SKM-1 treated with dmso at 0.1 percent for 144 hours (cell line): Measurements from ENCODE around the gene ZNF460.
"Not testable (repeated sequence)": the region's sequence is repeated elsewhere in the genome, so short reads cannot be mapped to it uniquely, and the experiment has no call there.

Source experiments
- DNase-seq: peaks from one replicate; lab custom pipeline; 2025; ENCODE audit not compliant: unreplicated experiment; lab: John Stamatoyannopoulos, UW

ZNF460 gene

GRCh38 chr19:57280165-57280961 lies at the start of gene ZNF460:
TSS of gene ZNF460 (plus strand) at chr19:57280485. CDS start at chr19:57280807, 322 bp downstream.
- peak; percentile 73 for DNase-seq

GRCh38 chr19:57231686-57232085 lies 48.6 kb upstream of the ZNF460 start:
- no peak for DNase-seq

DNA sequence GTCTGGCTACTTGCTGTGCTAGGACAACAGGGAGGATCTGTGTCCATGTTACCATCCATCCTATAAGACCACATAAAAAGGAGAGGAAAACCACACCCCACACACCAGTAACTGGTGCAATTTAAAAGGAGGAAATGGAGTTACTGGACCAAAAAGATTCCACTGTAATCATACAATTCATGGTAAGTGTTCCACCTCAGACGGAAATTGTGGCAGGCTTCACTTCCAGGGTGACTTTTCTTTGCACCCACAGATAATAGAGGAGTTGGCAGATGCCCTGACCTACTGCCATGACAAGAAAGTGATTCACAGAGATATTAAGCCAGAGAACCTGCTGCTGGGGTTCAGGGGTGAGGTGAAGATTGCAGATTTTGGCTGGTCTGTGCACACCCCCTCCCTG lies 47.1 kb upstream of the ZNF460 start:
- DNase-seq = no peak

GRCh38 chr19:57239982-57240310 lies 40.3 kb upstream of the ZNF460 start:
- DNase-seq = no peak

DNA sequence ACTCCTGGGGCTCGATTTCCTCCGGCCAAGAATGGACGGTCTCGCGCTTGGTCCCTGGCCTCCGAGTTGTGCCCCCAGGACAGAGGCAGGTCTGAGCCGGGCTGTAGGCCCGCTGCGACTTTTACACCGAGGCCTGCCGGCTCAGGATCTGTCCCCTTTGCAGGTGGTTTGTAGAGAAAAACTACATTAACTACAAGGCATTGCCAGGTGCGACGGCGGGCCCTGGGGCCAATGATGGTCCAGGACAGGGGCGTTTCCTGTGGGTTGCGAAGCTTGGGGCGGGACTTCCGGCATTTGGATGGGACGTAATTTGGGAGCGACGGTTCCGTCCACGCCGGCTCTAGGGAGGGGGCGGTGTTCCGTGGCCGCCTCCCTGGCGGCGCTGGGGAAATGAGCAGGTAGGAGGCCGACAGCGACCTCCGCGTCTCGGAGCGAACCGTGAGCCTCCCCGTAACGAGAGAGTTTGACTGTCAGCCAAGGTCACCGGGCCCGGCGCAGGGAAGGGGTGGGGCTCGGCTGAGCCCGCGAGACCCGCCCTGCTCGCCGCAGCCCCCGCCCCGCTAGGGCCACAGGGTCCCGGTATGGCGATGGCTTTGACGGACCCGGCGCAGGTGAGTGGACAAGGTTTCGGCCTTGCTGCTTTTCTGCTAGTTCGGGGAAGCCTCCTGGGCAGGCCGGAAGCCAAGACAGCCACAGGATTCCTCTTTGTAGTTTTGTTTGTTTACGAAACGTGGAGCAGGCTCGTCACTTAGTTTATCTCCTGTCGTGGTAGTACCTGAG lies 39.8 kb upstream of the ZNF460 start, which contains the start of gene ZNF805:
TSS of gene ZNF805 (plus strand) at position 322 of the 780 bp plus-strand sequence. CDS start at position 582, 260 bp downstream.
- DNase-seq = peak; percentile 54

DNA sequence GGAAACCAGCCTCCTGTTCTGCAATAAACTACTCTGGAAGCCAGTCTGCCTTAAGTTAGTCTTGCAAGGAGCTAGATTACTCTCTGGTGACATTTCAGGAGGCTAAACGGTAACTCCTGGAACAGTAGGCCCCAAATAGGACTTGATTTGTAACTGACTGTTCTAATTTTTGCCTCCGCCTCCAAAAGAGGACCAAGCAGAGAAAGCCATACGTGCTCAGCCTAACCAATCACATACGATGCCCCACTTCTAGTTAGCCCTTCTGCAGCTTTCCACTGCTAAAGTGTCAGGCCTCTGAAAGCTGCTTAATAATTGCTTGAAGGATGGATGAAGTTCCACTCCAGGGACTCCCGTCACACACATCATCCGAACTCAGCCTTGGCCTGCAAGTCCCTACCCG lies 39.1 kb upstream of the ZNF460 start:
- DNase-seq = no peak

- no peak for DNase-seq
Measured at GRCh38 chr19:57242821-57243220, 37.5 kb upstream of the ZNF460 start.

GRCh38 chr19:57244513-57244912 lies 35.8 kb upstream of the ZNF460 start:
- DNase-seq = no peak

DNA sequence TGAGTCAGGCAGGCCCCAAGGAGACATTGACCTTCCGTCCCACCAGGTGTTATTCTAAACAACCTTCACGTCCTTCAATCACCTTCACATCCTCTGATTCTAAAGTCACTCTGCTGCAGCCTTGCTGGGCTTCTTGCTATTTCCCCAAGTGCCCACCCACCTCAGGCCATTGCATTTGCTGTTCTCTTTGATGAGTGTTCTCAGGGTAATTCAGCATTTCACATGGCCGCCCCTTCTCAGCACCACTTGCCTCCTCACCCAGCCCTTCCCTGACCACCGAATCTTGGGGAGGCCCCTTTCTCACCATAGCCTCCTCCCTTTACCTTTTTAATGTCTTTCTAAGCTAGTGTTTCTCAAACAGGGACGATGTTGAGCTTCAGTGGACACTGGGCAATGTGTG lies 35.2 kb upstream of the ZNF460 start:
- DNase-seq = no peak

GRCh38 chr19:57245959-57246358 lies 34.3 kb upstream of the ZNF460 start:
- no peak for DNase-seq

DNA sequence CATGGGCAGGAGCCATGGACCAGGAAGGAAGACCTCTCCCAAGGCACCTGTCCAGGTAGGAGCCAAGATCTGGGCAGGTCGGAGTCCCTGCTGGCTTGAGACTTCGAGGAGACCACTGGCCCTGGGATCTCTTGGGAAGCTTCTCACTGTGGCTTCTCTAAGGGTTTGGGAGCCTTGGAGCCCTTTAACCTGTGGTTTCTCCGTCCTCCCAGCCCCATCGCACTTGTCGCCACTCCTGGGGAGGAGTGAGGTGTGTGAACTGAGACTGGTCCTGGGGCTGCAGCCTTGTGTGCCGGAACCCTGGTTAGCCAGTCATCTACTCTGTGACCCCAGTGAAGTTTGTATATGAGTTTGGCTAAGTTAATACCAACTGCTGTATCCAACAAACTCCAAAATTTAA lies 31.6 kb upstream of the ZNF460 start:
- DNase-seq = no peak

DNA sequence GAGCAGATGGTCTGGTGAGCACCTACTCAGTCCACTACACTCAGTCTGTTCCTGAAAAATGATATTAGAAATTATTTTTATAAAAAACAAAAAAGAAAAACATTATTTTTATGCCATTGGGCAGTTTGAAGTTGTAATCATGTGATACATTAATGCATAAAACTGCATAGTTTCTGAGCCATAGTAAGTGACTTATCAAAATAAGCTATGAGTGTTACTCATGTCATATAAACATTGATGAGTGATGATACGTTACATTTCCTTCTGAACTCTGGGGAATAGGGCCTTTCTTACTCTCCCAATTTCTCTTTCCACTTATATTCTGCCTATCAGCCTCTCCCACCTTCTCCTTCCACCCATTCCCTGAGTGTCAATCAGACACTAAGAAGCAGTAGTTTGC lies 31.0 kb upstream of the ZNF460 start:
- DNase-seq = no peak

- not testable (repeated sequence) for DNase-seq
Measured at GRCh38 chr19:57253767-57254166, 26.5 kb upstream of the ZNF460 start.

GRCh38 chr19:57262044-57262443 lies 18.2 kb upstream of the ZNF460 start:
- DNase-seq = no peak

- DNase-seq = no peak
Measured at GRCh38 chr19:57263244-57263741, 17.0 kb upstream of the ZNF460 start.

- DNase-seq = no peak
Measured at GRCh38 chr19:57267291-57267690, 13.0 kb upstream of the ZNF460 start.

- DNase-seq = no peak
Measured at GRCh38 chr19:57269515-57270250, 10.6 kb upstream of the ZNF460 start.

DNA sequence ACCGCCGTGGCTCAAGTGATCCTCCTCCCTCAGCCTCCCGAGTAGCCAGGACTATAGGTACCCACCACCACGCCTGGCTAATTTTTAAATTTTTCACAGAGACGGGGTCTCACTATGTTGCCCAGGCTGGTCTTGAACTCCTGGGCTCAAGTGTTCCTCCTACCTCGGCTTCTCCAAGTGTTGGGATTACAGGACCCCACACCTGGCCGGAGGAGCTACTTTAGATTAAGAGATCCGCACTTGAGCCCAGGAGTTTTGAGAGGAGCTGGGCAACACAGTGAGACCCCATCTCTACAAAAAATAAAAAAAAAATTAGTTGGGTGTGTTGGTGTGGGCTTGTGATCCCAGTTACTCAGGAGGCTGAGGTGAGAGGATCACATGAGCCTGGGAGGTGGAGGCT lies 9.0 kb upstream of the ZNF460 start:
- DNase-seq = no peak

DNA sequence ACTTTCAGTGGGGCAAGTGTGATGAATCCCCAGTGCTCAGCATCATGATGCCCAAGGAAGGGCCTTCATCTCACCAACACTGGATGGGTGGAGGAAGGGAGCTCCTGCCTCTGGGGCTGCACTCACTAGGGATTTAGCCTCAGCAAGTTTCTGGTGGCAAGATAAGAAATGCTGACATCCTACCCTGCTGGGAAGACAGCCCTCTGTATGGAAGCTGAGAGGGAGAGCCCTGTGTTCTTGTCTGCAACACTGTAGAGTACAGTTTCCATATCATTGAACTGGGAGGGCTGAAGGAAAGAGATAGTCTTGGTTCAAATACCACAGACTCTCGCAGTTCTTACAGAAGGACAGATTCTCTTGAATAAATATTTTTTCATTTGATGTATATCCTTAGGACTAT lies 7.3 kb upstream of the ZNF460 start:
- no peak for DNase-seq

- DNase-seq = no peak
Measured at GRCh38 chr19:57276430-57276829, 3.9 kb upstream of the ZNF460 start.

DNA sequence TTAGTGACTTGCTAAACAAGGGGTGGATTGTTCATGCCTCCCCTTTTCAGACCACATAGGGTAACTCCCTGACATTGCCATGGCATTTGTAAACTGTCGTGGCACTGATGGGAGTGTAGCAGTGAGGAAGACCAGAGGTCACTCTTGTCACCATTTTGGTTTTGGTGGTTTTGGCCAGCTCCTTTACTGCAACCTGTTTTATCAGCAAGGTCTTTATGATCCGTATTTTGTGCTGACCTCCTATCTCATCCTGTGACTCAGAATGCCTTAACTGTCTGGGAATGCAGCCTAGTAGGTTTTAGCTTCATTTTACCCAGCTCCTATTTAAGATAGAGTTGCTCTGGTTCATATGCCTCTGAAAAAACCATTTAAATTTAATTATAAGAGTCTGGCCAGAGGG lies 1.8 kb upstream of the ZNF460 start:
- not testable (repeated sequence) for DNase-seq
